GM08714 (cell line): Measurements from ENCODE around the gene SLC27A6.

Source experiments
- H3K4me3 ChIP-seq: fragments of 200-500 bp; sonication (Bioruptor generic); 2 replicates; pipeline ENCODE4 v1.5.1; 2014; ENCODE audit warnings: mild to moderate bottlenecking, low read length, inconsistent platforms
- ZNF274 ChIP-seq: IDR thresholded peaks from 2 replicates; pipeline ENCODE4 v1.6.1; 2012; ENCODE audit warnings: mild to moderate bottlenecking, low read depth, low read length

The SLC27A6 gene

DNA sequence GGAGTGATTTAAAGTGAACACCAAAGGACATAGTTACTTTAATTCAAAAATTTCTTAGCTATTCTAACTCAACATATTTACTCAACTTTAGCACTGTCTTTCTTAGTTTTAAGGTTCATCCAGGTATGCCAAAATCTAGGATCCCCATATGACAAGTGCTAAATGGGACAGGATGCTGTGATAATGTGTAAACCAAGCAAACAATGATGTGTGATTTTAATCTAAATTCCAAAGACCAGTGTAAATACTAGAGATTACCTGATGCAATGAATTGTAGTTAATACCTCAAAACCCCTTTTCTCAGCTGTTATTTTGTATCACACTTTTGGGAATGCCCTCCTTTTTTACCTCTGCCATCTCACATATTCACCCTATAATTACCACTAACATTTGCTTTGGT, 102.5 kb downstream of the SLC27A6 start:
- TF ChIP-seq ZNF274 = no peak
- no peak overlapping the region for H3K4me3 ChIP-seq

DNA sequence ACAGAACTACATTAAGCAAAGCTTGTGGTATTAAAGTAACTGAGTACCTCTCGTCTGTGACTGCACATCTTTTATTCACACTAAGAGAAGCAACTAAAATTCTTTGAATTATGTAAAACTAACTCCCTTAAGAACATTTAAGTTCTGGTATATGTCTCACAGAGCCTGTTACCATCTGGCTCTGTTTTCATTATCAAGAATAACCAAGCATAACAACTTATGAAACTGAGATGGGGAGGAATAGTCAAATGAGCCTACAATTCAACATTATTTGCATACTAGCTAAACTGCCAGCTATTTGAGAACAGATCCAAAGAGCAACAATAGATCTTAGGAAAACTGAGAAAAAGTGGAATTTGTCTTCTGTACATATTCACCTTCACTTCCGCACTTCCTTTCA, 104.0 kb downstream of the SLC27A6 start:
- no peak overlapping the region for H3K4me3 ChIP-seq
- no peak for TF ChIP-seq ZNF274

DNA sequence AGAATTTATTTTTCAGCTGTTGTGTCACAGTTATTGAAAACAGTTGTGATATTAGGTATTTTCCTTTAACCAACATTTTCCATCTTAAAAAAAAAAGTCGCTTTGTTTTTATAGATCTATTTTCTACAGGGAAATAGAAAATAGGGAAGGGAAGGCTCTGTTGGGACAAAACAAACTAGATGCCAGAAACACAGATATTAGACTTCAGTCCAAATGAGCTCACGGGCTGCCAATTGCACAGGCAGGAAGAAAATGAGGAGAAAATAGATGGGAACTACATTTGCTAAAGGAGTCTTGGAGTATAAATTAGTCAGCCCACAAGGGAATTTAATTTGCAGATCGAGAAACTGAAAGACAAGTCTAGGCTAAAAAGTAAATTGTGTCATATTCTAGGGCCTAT, 107.8 kb downstream of the SLC27A6 start:
- TF ChIP-seq ZNF274 = no peak
- H3K4me3 ChIP-seq = no peak overlapping the region

DNA sequence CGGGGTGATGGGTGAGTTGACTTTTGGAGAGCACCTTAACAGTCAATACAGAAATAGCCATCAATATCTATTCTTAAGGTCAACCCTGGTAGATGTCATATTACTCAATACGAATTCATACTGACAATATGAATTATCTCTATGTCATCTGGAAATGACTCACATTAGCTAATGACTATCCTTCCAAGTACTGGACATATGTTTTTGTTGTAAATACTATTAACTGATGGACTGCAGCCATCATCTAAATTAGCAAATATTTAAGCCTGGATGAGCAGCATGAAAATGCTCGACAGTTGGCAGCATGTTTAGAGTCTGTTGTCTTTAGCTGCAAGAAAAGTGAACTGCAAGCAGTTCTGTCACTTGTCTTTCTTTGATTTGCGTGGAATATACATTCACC, 109.6 kb downstream of the SLC27A6 start:
- no peak for TF ChIP-seq ZNF274
- H3K4me3 ChIP-seq = no peak overlapping the region

DNA sequence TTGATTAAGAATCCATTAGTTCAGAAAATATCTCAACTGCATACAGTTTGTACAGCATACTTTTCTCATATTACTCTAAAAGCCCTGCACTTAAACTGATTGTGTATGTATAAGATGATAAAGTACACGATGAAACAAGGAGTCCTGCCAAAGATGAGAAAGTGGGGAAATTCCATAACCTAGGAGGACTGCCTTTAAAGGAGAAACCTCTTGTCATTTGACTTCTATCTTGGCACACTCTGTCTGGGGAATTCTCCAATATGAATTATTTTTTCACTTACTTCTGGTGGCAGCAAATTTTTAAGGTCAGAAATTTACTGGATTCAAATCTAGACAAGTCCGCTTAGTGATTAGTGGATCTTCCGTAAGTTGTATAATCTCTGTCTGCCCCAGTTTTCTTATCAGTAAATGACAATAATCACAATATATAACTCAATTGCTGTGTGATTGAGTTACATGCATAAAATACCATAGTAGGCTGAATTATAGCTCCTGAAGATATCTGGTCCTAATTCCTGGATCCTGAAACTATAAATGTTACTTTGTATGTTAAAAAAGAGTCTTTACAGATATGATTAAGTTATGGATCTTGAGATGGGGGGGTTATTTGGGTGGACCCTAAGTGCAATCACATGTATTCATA, 112.3 kb downstream of the SLC27A6 start:
- no peak for TF ChIP-seq ZNF274
- H3K4me3 ChIP-seq = no peak overlapping the region

DNA sequence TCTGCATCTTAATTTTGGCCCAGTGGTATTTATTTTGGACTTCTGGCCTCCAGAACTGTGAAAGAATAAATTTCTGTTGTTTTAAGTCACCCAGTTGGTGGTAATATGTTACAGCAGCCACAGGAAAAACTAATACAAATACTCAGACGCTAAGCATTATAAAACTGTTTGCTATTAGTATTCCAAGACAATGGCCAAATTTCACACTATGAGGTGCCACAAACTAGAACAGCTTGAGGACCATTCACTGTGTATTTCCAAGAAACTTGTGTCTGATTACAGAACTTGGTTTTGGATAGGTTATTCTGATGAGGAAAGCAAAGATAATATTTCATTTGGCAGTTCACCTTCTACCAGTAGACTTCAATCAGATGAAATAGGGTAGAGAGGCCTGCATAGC, 113.0 kb downstream of the SLC27A6 start:
- H3K4me3 ChIP-seq = no peak overlapping the region
- TF ChIP-seq ZNF274 = no peak

DNA sequence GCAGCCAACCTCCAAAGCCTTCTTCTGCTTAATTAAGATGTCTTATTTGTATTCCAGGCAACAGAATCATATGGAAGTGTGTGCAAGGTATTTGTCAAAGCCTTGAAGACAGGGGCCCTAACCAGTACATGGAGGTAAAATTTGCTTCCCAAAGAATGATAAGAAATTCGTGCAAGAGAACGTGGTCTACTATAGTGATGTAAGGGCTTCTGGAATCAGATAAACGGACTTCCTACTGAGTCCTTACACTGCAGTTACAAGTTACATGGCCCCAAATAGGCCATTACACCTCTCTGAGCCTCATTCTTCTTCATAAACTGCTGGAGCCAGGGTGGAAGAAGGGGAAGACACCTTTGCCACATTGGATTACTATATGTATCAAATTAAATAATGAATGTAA, 113.4 kb downstream of the SLC27A6 start:
- no peak for TF ChIP-seq ZNF274
- H3K4me3 ChIP-seq = no peak overlapping the region

DNA sequence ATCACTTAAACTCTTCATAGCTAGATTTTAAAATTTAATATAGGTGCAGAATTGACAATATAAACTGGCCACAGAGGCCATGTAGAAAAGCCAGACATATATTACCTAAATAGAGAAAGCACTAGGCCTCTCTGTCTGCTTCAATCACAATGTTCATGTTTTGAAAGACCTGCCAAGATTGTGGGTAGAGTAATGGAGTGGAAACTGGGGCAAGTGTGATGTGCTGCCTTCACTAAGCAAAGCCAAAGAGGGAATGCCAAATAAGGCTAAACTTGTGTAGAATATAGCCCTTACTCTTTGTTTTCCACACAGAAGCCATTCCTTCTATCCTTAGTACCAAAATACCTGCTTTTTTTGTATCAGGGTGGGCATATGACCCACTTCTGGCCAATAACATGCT, 114.2 kb downstream of the SLC27A6 start:
- H3K4me3 ChIP-seq = no peak overlapping the region
- TF ChIP-seq ZNF274 = no peak

DNA sequence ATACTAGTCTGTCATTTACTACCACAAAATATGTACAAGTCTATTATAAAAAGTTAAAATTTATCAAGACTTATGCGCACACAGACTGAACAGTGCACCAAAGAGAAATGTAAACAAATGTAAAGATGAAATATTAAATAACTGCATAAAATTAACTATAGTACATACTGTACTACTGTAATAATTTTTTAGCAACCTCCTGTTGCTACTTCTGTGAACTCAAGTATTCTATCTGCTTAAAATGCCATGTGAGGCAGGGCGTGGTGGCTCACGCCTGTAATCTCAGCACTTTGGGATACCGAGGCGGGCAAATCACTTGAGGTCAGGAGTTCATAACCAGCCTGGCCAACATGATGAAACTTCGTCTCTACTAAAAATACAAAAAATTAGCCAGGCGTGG, 115.5 kb downstream of the SLC27A6 start:
- no peak for TF ChIP-seq ZNF274
- H3K4me3 ChIP-seq = no peak overlapping the region

DNA sequence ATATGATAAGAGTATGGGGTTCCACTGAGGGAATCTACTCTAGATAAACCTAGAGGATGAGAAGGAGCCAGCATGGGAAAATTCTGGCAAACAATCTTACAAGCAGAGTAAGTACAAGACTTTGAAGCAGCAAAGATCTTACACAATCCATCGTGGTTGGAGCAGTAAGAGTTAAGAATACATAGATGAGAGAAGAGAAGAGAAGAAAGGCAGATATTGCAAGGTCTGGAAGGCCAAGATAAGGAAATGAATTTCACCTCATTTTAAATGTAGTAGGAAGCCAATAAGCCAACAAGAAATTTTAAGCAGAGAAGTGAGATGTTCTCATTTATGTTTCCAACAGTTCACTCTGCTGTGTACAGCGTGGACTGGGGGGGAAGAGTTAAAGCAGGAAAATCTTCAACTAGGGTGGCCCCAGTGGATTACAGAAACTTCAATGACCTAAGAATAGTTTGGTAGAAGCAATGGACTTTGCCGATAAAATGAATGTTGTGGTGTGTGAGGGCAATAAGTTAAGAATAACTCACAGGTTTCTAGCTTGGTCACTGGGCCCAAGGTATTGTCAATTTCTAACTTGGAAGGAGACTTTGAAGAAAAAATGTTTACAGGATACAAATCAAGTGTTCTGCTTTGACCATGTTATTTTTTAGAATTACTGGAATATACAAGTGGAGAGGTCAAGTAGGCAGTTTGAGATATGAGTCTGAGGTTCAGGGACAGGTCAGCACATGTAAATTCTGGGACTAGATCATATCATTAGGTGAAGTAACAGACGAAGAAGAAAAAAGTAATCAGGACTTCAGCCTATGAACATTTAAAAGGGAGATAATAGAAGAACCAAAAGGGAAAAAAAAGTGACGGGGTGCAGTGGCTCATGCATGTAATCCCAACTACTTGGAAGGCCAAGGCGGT, 117.2 kb downstream of the SLC27A6 start:
- H3K4me3 ChIP-seq = no peak overlapping the region
- no peak for TF ChIP-seq ZNF274
